Neural crest cell (in vitro differentiated cells): ENCODE data around the gene CD83. TPM values are rescaled to one million over a fixed set of nuclear protein-coding genes. Genes with fewer than 3 reads are reported as not detected.

ENCODE experiments used
- DNase-seq: peaks from one replicate; pipeline ENCODE4 v3.0.0; 2021; ENCODE audit warnings: low read depth, mixed read lengths, low spot score
- H3K27ac Mint-ChIP-seq: one replicate; pipeline ENCODE4 v1.8.0; 2021; ENCODE audit warnings: mild to moderate bottlenecking, mixed read lengths; ENCODE audit not compliant: unreplicated experiment
- H3K27me3 Mint-ChIP-seq: 2 replicates; pipeline ENCODE4 v1.8.0; 2021; ENCODE audit warnings: low read depth, mild to moderate bottlenecking, mixed read lengths
- H3K36me3 Mint-ChIP-seq: 2 replicates; pipeline ENCODE4 v1.8.0; 2021; ENCODE audit warnings: low read depth, mild to moderate bottlenecking, mixed read lengths
- H3K4me1 Mint-ChIP-seq: 2 replicates; pipeline ENCODE4 v1.8.0; 2021; ENCODE audit warnings: mixed read lengths
- H3K4me3 Mint-ChIP-seq: one replicate; pipeline ENCODE4 v1.8.0; 2021; ENCODE audit warnings: mild to moderate bottlenecking, mixed read lengths
- H3K9me3 Mint-ChIP-seq: 2 replicates; pipeline ENCODE4 v1.8.0; 2021; ENCODE audit warnings: mixed read lengths
- CTCF ChIP-seq: fragments of 200-600 bp; sonication (generic); conservative IDR thresholded peaks from 2 replicates; pipeline ENCODE4 v1.5.0; 2021; ENCODE audit warnings: antibody characterized with exemption, mild to moderate bottlenecking
- total RNA-seq: library from RNA; stranded (reverse); gene quantifications from 2 replicates; pipeline ENCODE4 v1.2.1, GENCODE V29; 2021

Gene CD83
- total RNA-seq, 1 donor from 2014 or later: 7.9 TPM

GRCh38 chr6:14162826-14163225 lies 45.3 kb downstream of the CD83 start:
- peaks cover 9% of the 10 kb centered on the region for H3K9me3 Mint-ChIP-seq
- no peak for DNase-seq
- H3K36me3 Mint-ChIP-seq: peaks cover 5% of the 10 kb centered on the region
- TF ChIP-seq CTCF: no peak
- no peak overlapping the region for H3K27ac Mint-ChIP-seq
- peaks cover 9% of the 10 kb centered on the region for H3K4me1 Mint-ChIP-seq
- H3K27me3 Mint-ChIP-seq: no peaks in the 10 kb centered on the region
- H3K4me3 Mint-ChIP-seq: no peak overlapping the region

- DNase-seq: no peak
- TF ChIP-seq CTCF: no peak
- Mint-ChIP-seq H3K4me1 (peaks cover 6% of the 10 kb centered on the region), H3K9me3 (peaks cover 7% of the 10 kb centered on the region), H3K27me3 (no peaks in the 10 kb centered on the region), H3K36me3 (peaks cover 14% of the 10 kb centered on the region), H3K4me3 (no peak overlapping the region), H3K27ac (no peak overlapping the region)
These were observed 47.5 kb downstream of the CD83 start for GRCh38 chr6:14165091-14165490.

- TF ChIP-seq CTCF: no peak
These were observed 49.3 kb downstream of the CD83 start for GRCh38 chr6:14166839-14167238.

GRCh38 chr6:14170128-14170527 lies 52.6 kb downstream of the CD83 start:
- Mint-ChIP-seq H3K4me1 (peaks cover 6% of the 10 kb centered on the region), H3K36me3 (peaks cover 20% of the 10 kb centered on the region), H3K4me3 (no peak overlapping the region), H3K27me3 (no peaks in the 10 kb centered on the region), H3K9me3 (peaks cover 13% of the 10 kb centered on the region), H3K27ac (no peak overlapping the region)
- TF ChIP-seq CTCF: no peak
- no peak for DNase-seq

More at GRCh38 chr6:14166839-14167238, 49.3 kb downstream of the CD83 start:
- Mint-ChIP-seq H3K36me3 (peaks cover 18% of the 10 kb centered on the region), H3K4me3 (no peak overlapping the region), H3K9me3 (peaks cover 10% of the 10 kb centered on the region), H3K27ac (no peak overlapping the region), H3K4me1 (peaks cover 6% of the 10 kb centered on the region), H3K27me3 (no peaks in the 10 kb centered on the region)
- DNase-seq: no peak

GRCh38 chr6:14172562-14172961 lies 55.0 kb downstream of the CD83 start:
- no peak overlapping the region for H3K27ac Mint-ChIP-seq
- peaks cover 13% of the 10 kb centered on the region for H3K9me3 Mint-ChIP-seq
- H3K36me3 Mint-ChIP-seq: peaks cover 20% of the 10 kb centered on the region
- DNase-seq: no peak
- no peaks in the 10 kb centered on the region for H3K27me3 Mint-ChIP-seq
- TF ChIP-seq CTCF: no peak
- H3K4me1 Mint-ChIP-seq: no peaks in the 10 kb centered on the region
- H3K4me3 Mint-ChIP-seq: no peak overlapping the region

- H3K27me3 Mint-ChIP-seq: no peaks in the 10 kb centered on the region
- no peak for TF ChIP-seq CTCF
- no peak overlapping the region for H3K4me3 Mint-ChIP-seq
- H3K4me1 Mint-ChIP-seq: no peaks in the 10 kb centered on the region
- H3K36me3 Mint-ChIP-seq: peaks cover 13% of the 10 kb centered on the region
- no peak for DNase-seq
- peaks cover 7% of the 10 kb centered on the region for H3K9me3 Mint-ChIP-seq
- no peak overlapping the region for H3K27ac Mint-ChIP-seq
These were observed 56.7 kb downstream of the CD83 start for GRCh38 chr6:14174226-14174625.
